GM19035 (cell line): ENCODE results near the gene STAT5B.
"Not testable (repeated sequence)": the region's sequence is repeated elsewhere in the genome, so short reads cannot be mapped to it uniquely, and the experiment has no call there.

Experiments
- ATAC-seq: cut with Tn5 transposase; IDR thresholded peaks from one replicate; pipeline ENCODE4 v1.9.1; 2021; ENCODE audit not compliant: unreplicated experiment

The STAT5B gene

DNA sequence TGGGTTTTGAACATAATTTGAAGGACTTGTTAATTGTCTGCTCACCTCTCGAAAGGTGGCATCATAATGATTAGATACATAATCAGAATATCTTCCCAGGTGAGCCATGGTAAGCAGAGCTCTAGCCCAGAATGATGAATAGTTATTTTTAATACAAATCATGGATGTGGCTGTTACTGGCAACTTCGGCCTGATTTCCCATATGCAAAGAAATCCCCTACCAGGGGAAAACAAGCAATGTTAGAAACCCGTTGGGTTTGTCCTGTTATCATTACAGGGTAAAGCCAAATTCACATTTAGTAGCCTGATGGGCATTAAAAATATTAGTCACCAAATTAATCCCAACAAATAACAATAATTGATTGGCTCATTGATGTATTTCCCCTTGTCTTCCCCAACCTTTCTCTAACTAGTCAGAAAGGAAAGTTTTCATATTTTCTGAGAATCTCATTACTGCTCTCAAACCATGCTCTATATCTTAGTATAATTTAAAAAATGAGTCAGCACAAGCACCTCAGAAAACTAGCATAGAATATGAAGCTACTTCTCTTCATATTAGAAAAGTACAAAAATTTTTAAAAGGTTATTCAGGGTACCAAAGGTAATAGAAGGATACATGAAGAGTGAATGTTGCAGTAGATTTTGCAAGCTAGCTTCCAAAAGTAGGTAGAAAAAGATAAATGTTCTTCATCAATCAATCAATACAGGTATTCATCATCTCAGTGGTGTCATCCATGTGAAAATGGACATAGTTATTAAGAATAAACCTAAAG lies 5.0 kb downstream of the STAT5B start:
- no peak for ATAC-seq

- ATAC-seq, result no peak
These were observed 5.6 kb downstream of the STAT5B start for GRCh38 chr17:42270596-42270995.

DNA sequence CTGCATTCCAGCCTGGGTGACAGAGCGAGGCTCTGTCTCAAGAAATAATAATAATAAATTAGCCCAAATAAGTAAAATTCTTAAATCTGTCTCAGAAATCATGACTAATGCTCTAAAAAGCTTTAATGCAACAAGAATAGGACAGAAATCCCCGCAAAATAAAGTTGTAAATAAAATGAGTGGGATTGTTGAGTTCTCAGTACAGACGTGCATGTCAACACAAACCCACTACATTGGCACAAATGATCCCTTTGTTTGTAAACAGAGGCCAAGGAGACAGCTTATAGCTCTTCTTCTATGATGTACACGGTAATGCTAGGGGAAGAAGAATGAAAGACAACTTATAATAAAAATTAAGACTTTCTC lies 6.0 kb downstream of the STAT5B start:
- no peak for ATAC-seq

DNA sequence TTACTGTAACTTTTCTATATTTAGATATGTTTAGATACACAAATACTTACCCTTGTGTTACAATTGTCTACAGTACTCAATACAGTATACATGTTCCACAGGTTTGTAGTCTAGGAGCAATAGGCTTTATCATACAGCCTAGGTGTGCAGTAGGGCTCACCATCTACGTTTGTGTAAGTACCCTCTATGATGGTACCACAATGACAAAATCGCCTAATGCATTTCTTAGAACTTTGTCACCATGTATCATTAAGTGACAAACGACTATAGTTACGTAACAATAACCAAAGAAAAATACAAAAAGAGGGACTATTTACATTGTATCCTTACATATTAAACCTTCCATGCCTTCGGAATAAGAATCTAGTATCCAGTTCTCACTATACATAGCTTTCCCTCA lies 8.0 kb downstream of the STAT5B start:
- no peak for ATAC-seq

DNA sequence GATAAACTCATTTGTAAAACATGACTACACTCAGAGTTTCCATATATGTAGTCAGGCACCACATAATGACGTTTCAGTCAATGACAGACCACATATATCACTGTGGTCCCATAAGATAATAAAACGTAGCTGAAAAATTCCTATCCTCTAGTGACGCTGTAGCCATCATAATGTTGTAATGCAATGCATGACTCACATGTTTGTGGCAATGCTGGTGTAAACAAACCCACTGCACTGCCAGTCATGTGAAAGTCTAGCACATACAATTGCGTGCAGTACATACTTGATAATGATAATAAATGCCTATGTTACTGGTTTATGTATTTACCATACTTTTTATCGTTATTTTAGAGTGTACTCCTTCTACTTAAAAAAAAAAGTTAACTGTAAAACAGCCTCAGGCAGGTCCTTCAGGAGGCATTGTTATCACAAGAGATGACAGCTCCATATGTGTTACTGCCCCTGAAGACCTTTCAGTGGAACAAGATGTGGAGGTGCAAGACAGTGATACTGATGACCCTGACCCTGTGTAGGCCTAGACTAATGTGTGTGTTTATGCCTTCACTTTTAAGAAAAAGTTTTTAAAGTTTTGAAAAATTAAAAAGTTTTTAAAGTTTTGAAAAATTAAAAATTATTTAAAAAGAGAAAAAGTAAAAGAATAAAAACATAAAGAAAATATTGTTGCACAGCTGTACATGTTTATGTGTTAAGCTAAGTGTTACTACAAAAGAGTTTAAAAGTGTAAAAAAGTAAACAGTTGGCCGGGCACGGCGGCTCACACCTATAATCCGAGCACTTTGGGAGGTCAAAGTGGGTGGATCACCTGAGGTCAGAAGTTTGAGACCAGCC lies 9.0 kb downstream of the STAT5B start:
- ATAC-seq, result no peak

DNA sequence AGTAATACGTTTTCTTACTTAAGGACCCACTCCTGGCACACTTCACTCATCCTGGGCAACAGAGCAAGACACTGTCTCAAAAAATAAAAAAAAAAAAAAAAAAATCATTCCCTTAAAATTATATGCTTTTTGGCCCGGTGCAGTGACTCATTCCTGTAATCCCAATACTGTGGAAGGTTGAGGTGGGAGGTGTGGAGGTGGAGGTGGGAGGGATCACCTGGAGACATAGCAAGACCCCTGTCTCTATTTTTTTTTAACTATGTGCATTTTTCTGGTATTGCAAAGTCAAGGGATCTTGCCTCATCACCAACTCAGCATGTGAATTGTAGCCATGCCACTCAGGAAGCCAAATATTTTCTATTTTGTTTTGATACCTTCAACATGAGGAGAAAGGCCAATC lies 9.7 kb downstream of the STAT5B start:
- ATAC-seq, result no peak

- ATAC-seq, result not testable (repeated sequence)
These were observed 11.8 kb downstream of the STAT5B start for GRCh38 chr17:42264366-42264765.

DNA sequence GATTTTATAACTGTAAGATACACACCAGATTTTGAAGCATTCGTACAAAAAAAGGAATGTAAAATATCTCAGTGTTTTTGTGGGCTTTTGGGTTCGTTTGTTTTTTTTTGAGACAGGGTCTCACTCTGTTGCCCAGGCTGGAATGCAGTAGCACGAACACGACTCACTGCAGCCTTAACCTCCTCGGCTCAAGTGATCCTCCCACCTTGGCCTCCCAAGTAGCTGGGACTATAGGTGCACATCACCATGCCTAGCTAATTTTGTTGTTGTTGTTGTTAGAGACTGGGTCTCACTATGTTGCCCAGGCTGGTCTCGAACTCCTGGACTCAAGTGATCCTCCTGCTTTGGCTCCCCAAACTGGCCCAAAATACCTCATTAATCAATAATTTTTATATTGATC lies 15.9 kb downstream of the STAT5B start:
- no peak for ATAC-seq

DNA sequence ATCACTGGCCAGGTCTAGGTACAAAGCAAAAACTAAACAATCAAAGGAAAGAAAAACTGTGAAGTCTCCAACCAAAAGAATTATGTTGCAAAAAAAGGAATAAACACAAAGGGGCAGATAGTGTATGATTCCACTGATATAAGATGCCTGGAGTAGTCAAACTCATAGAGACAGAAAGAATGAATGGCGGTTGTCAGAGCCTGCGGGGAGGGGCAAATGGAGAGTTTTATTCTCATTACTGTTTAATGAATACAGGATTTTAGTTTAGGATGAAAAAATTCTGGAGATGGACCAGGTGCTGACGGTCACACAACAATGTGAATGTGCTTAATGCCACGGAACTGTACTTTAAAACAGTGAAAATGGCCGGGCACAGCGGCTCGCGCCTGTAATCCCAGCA lies 20.7 kb downstream of the STAT5B start:
- no peak for ATAC-seq

DNA sequence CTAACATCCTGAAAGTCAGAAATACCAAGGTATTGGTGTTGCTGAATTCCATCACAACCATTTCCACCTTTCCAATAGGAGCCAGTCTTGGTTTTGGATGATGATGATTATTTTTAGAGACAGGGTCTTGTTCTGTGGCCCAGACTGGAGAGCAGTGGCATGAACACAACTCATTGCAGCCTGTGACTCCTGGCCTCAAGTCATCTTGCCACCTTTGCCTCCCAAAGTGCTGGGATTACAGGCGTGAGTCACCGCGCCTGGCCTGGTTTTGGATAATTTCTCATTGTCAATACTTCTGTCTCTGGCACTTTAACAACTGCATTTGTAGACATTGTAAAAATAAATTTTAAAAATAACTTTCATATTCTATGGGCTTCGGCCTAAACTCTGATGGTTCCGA lies 22.6 kb downstream of the STAT5B start:
- no peak for ATAC-seq

DNA sequence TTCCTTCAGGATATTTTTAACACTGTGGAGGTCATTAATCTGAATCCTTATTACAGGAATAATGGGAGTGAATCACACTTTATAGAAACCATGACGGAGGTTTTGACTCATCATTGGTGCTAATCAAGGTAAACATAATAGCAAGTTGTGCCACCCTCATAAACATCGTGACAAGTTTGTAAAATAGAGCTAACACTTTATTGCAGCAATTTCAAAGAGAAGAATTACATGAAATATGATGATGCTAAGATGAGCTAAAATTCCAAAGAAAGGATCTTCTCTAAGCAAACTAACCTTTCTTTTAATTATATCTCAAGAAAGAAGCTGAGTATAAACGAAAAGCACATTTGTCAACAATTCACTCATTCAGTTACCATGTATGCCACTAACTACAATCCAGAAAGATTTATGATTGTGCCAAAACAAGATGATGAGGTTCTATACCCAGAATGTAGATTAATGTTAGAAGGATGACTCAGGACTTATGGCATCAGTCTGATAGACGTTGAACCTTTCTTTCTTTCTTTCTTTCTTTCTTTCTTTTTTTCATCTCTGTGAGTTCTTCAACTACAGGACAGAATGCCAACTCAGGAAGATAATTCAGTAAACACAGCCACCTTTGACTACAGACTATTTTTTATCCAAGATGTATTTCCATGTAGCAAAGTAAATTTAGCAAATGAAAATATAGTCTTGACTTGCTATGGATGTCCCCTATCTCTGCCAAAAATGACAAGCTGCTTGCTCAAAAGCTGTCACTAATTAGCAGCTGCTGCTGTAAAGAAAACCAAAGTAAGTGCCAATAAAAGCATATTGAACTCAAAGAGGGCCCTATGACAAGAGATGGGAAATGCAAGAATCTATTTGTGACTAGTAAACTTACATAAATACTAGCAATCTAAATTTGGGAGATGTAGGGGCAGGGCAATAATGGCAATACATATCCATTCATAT lies 23.3 kb downstream of the STAT5B start:
- ATAC-seq, result no peak

GRCh38 chr17:42251115-42251514 lies 25.1 kb downstream of the STAT5B start:
- ATAC-seq, result no peak

DNA sequence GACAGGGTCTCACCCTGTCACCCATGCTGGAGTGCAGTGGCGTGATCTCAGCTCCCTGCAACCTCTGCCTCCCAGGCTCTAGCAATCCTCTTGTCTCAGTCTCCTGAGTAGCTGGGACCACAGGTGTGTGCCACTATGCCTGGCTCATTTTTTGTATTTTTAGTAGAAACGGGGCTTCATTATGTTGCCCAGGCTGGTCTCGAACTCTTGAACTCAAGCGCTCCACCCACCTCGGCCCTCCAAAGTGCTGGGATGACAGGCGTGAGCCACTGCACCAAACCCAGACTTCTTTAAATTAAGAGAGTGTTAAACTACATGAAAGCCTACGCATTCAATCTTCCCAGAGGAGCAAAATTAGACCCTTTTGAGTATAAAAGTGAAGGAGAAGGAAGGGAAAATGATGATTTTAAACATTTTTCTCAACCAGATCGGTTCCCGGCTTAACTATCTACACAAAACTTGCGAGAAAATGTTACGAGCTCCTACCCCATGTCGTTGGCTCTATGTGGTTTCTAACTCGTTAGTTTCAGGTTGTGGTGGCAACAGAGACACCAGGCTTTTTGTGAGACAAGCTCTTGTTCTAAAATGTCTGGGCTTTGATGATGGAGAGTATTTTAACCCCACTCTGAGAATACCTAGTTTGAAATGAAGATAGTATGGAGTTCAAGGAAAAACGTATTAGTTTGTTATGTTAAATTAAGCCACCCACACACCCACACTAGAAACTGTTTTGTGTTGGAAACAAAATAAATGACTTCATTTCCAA lies 26.3 kb downstream of the STAT5B start:
- no peak for ATAC-seq

DNA sequence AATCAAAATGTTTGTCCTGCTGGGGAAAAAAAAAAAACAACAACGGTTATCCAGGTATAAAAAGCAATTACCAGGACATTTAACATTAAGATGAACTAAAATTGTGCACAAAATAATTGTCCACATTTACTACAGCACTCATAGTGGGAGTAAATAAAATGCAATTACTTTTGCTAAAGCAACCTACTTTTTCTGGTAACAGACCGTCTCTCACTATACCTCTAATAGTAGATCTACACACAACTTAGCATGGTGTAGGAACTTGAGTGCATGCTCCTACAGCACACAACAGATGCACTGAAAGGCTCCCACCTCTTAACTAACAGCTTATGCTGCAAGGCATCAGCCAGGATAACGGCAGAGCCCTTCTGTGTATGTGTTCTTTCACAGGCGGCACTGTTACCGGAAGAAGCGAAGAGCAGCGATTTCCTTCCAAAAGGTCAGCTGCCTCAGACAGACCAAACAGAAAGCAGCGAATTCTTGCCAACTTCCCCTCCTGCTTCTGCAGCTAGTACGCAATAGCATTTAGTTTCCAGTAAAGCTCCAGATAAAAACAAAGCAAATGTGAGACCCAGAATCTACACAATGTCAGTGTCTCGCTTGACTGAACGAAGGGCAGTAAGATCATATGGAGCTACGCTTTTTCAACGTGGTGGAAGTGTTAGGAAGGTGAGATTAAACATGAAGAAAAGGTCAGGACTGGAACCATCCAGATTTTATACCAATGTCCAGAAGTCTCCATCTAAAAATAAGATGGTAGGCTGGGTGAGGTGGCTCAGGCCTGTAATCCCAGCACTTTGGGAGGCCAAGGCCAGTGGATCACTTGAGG lies 27.6 kb downstream of the STAT5B start:
- peak; percentile 76 for ATAC-seq

DNA sequence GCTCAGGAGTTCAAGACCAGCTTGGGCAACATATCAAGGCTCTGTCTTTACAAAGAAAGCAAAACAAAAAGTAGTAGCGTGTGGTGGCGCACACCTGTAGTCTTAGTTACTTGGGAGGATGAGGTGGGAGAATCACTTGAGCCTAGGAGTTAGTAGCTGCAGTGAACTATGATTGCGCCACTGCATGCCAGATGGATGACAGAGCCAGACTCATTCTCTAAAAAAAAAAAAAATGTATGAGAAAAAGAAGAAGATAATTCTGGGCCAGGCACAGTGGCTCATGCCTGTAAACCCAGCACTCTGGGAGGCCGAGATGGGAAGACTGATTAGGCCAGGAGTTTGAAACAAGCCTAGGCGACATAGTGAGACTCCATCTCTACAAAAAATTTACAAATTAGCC lies 28.5 kb downstream of the STAT5B start:
- ATAC-seq, result no peak

GRCh38 chr17:42246515-42246914 lies 29.7 kb downstream of the STAT5B start:
- no peak for ATAC-seq

GRCh38 chr17:42245183-42245582 lies 31.0 kb downstream of the STAT5B start:
- ATAC-seq, result not testable (repeated sequence)

GRCh38 chr17:42244116-42244515 lies 32.1 kb downstream of the STAT5B start:
- not testable (repeated sequence) for ATAC-seq

DNA sequence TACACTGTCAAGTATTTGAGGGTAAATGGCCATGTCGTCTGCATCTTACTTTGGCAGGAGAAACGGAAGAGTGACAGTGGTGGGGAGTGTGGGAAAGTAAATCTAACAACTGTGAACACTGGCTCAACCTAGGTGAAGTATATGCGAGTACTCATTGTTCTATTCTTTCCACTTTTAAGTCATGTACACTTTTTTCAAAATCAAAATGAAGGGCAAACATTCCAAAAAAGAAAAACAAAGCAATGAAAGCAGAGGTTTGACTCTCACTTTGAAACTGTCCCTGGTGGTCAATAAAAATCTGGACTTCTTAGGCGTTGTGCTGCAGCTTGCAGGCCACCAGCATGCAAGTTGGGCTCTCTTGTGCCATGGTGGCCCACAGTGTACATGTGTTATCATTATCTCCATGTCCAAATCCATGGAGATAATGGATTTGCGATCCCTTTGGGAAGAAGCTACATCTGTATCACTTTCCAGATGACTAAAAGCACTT lies 32.7 kb downstream of the STAT5B start:
- no peak for ATAC-seq
